HG02840 (cell line): Measurements from ENCODE around the gene SLC6A12.

Source experiments
- ATAC-seq: cut with Tn5 transposase; IDR thresholded peaks from one replicate; pipeline ENCODE4 v1.9.1; 2021; ENCODE audit warnings: mild to moderate bottlenecking, moderate library complexity, moderate number of reproducible peaks; ENCODE audit not compliant: unreplicated experiment, low FRiP score

Gene SLC6A12

GRCh38 chr12:181921-182320 is 32.0 kb downstream of the SLC6A12 start:
- no peak for ATAC-seq

GRCh38 chr12:180445-180844 is 33.5 kb downstream of the SLC6A12 start:
- no peak for ATAC-seq

DNA sequence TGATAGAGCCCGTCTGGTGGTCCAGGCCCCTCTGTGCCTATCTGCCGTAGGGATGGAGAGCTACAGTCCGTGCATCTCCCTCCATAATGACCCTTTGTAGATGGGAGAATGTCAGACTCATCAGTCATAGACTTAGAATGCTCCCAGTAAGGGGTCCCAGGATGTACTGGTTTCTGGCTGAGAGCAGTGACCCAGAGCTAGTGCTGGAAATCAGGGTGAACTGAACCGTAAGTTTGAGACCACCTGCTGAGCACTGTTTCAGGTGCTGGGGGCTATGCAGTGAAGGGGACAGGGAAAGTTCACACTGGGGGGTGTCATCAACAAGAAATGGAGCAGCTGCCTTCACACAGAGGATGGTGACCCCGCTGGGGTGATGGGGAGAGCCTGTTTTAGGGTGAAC is 34.1 kb downstream of the SLC6A12 start:
- ATAC-seq: no peak

- ATAC-seq: no peak
These were observed 34.6 kb downstream of the SLC6A12 start for GRCh38 chr12:179131-179884.

DNA sequence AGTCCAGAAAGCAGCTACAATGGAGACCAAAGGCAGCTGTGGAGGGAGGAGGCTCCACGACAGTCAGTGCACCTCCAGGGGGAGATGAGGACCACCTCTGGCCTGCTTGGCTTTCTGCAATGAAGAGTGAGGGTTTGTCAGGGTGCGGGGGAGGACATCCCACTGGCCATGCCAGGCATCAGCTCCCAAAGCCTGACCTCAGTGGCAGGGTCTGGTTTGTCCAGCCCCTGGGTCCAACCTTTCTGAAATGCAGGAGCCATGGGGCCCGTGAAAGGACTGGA is 35.2 kb downstream of the SLC6A12 start:
- ATAC-seq: no peak

GRCh38 chr12:177980-178828 is 35.8 kb downstream of the SLC6A12 start:
- no peak for ATAC-seq

- ATAC-seq: no peak
These were observed 36.5 kb downstream of the SLC6A12 start for GRCh38 chr12:177336-177979.

DNA sequence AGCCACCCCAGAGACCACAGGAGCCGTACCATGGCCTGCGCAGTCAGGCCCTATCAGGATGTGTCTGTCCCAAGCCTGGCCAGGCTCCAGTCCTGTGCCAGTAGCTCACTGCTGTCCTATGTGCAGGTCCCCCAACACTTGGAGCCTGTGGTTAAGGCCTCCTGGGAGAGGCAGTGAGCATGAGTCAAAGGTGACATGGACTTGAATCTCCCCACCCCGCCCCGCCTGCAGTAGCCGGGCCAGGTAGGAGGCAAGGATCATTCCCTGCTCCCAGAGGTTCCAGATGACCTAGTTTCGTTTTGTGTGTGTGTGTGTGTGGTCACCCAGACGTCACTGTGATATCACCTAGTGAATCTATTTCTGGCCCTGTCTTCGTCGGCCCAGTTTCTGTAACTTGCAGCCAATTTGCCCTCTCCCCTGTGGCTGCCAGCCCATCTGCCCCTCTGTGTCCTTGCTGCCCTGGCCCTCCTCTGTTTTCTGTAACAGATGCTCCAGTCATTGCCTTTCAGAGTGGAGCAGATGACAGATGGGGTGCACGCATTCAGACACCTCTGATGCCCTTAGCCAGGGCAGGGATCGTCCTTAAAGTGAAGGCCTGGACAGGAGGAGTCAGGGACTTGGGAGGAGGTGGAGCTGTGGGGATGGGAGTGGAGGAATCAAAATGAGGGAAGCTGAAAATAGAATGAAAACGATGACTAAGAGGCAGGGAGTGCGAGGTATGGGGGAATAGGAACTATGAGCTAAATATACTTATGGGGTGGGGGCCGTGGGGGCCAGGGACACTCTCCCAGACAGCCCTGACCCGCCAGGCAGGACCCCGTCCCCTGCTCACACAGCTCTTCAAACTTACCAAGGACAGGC is 37.4 kb downstream of the SLC6A12 start:
- no peak for ATAC-seq

- ATAC-seq: no peak
These were observed 38.2 kb downstream of the SLC6A12 start for GRCh38 chr12:175759-176158.

- ATAC-seq: no peak
These were observed 38.7 kb downstream of the SLC6A12 start for GRCh38 chr12:175250-175649.

DNA sequence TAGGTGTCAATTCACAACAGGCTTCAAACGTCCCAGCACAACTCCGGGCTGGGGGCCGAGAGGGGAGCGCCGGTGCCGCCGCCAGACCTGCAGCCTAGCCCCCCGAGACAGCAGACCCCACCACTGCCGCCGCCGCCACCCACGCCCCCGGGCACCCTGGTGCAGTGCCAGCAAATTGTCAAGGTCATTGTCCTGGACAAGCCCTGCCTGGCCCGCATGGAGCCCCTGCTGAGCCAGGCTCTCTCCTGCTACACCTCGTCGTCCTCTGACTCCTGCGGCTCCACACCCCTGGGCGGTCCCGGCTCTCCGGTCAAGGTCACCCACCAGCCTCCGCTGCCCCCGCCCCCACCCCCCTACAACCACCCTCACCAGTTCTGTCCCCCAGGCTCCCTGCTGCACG is 39.4 kb downstream of the SLC6A12 start:
- ATAC-seq: no peak

GRCh38 chr12:174124-174523 is 39.8 kb downstream of the SLC6A12 start:
- no peak for ATAC-seq

GRCh38 chr12:172732-173161 is 41.2 kb downstream of the SLC6A12 start:
- no peak for ATAC-seq

GRCh38 chr12:171743-172676 is 41.9 kb downstream of the SLC6A12 start:
- no peak for ATAC-seq

- no peak for ATAC-seq
These were observed 42.7 kb downstream of the SLC6A12 start for GRCh38 chr12:171276-171675.

GRCh38 chr12:170371-171225 is 43.4 kb downstream of the SLC6A12 start:
- ATAC-seq: no peak

- ATAC-seq: no peak
These were observed 44.2 kb downstream of the SLC6A12 start for GRCh38 chr12:169528-170370.
